Raji (cell line): Measurements from ENCODE around the gene CDC42EP5.
A peak's percentile ranks its signal among the peaks of the same experiment; 100 is the strongest.

Source experiments
- POLR2A ChIP-seq: IDR thresholded peaks from 2 replicates; pipeline ENCODE4 v1.6.1; 2011; ENCODE audit warnings: low read depth, low read length, control low read depth; ENCODE audit not compliant: insufficient read depth

CDC42EP5 gene

DNA sequence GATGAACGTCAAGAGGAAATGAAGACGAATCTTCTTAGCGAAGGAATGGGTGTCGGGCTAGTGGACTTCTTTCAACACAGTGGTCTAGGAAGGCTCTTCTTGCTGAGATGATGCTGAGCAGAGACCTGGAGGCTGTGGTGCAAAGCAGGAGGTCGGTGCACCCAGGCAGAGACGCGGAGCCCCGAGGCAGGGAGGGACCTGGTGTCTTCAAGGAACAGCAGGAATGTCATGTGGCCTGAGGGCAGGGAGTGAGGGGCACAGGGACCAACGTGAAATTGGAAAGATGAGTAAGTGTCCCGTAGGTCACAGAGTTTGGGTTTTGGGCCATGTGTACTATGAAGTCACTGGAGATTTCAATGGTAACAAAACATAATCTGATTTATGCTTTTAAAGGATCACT lies 11.4 kb upstream of the CDC42EP5 start:
- TF ChIP-seq POLR2A = no peak

DNA sequence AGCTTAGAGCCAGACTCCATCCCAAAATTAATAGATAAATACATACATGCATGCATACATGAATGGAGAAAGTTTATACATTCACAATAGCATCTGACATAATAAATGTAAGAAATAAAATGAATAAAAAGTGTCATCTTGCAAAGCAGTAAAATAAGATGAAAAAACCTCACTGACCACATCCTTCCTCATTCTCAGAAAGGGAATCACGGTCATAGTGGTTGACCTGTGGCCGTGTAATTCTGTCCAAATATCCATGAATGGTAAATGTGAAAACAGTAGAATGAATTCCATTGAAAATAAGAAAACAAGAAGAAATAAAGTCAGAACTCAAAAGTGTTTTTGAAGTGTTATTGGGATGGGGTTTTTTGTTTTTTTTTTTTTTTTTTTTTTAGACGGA lies 9.8 kb upstream of the CDC42EP5 start:
- no peak for TF ChIP-seq POLR2A

DNA sequence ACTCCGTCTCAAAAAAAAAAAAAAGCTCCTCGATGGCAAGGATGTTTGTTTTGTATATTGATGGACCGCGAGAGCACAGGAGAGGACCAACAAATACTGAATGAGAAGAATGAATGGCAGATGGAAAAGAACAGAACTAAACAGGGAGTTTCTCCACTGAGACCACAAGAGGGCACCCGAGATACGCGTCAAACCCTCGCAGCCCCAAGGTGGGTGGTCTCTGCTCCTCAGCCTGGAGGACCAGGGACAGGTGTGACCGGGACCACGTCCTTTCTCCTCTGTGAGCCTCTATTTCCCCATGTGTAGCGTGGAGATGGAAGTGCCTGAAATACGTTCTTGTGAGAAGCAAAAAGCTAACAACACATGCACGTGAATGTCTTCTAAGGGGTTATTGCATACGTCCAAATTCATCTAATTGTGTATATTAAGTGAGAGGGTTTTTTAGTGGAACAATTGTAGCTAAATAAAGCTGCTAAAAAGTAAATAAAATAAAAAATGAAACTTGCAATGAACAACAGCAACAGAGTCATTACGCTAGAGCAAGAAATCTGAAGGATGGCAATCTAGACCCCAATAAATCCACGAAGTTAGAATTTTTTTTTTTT lies 8.3 kb upstream of the CDC42EP5 start:
- TF ChIP-seq POLR2A = no peak

DNA sequence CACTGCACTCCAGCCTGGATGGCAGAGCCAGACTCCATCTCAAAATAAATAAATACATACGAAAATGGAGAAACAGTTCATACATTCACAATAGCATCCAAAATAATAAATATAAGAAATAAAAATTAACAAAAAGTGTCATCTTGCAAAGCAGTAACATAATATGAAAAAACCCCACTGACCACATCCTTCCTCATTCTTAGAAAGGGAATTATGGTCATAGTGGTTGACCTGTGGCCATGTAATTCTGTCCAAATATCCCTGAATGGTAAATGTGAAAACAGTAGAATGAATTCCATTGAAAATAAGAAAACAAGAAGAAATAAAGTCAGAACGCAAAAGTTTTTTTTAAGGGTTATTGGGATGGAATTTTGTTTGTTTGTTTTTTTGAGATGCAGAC lies 7.0 kb upstream of the CDC42EP5 start:
- TF ChIP-seq POLR2A = no peak

DNA sequence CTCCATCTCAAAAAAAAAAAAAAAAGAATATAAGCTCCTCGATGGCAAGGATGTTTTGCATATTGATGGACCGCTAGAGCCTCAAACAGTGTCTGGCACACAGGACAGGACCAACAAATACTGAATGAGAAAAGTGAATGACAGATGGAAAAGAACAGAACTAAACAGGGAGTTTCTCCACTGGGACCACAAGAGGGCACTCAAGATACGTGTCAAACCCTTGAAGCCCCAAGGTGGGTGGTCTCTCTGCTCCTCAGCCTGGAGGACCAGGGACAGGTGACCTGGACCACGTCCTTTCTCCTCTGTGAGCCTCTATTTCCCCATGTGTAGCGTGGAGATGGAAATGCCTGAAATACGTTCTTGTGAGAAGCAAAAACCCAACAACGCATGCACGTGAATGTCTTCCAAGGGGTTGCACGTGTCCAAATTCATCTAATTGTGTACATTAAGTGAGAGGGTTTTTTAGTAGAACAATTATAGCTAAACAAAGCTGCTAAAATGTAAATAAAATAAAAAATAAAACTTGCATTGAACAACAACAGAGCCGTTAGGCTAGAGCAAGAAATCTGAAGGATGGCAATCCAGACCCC lies 5.7 kb upstream of the CDC42EP5 start:
- TF ChIP-seq POLR2A = no peak

DNA sequence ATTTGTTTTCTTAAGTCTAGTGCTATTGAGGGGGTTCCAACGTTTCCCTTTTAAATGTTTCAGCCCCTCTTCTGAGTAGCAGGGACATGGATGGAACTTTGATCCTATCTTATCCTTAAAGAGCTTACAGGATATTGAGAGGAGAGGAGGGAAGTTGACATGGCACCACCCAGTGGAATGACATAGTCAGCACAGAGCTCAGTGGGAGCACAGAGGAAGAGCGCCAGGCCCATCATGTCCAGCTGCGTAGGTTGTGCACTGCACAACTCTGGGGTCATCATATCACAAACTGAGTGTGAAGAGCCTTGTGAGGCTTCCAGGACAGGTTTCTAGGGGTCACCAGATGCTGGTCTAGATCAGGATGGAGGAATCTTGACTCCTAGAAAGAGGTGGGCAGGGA lies 4.6 kb upstream of the CDC42EP5 start:
- TF ChIP-seq POLR2A = no peak

DNA sequence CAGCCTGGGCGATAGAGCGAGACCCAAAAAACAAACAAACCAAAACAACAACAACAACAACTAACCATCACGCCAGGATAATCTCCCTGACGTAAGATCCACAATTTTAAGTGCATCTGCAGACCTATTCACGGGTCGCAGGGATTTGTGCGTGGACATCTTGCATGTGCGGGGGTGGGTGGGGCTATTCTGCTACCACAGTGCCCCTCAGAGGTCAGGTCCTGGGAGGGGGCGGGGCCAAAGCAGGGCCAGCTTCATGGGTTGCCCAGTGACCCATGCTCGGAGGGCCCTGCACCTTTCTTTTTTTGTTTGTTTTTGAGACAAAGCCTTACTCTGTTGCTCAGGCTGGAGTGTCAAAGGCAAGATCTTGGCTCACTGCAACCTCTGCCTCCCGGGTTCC lies 2.6 kb upstream of the CDC42EP5 start:
- TF ChIP-seq POLR2A = no peak

DNA sequence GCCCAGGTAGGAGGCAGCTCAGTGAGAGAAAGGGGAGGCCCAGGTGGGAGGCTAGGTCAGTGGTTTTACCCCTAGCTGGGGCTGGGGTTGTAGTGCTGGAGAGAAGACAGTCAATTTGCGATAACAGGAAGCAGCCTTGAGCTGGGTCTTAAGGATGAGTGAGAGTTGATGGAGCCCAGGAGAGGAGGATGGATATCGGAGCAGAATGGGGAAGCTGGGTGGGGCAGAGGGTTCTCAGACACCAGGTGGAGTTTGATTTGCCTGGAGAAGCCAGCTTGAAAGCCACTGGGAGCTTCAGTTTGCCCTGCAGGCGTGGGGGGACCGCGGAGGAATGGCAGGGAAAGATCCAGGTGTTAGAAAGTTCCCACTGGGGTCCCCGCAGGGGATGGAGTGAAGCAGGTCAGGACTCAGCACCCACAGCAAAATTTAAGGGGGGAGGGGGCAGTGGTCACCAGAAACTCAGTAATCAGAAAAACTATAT lies 836 bp upstream of the CDC42EP5 start:
- no peak for TF ChIP-seq POLR2A

DNA sequence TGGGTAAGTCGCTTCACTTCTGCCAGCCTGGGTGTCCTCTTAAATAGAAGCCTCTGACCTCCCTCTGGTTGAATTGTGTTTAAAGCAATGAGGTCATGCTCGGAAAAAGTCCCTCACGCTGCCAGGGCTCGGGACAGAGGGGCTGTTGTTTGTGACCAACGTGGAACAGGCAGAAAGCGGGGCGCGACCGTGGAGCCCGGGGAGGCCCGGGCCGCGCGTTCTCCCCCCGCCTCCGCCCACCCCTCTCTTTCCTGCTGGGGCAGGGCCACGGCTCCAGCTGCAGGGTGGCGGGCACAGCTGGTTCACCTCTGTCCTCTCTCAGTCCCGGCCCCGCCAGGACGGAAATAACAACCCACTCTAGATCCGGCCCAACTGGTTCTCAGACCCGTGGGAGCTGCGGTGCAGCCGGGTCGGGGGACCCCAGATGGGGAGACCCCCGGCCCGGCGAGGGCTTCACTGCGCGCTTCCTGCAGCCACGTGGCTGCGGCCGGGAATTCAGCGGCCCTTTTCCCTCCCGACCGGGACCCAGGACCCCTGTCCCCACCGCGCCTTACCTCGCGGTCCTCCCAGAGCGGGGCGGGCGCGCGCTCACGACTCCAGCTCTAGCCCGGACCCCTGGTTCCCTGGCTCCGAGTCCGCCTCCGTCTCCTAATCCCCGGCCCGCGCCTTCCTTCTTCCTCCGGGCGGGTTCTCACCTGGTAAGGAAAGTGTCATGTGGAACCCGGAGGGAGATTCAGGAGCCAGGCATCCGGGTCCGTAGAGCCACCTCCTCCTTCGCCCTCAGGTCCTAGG lies 1.9 kb downstream of the CDC42EP5 start:
- TF ChIP-seq POLR2A = no peak

DNA sequence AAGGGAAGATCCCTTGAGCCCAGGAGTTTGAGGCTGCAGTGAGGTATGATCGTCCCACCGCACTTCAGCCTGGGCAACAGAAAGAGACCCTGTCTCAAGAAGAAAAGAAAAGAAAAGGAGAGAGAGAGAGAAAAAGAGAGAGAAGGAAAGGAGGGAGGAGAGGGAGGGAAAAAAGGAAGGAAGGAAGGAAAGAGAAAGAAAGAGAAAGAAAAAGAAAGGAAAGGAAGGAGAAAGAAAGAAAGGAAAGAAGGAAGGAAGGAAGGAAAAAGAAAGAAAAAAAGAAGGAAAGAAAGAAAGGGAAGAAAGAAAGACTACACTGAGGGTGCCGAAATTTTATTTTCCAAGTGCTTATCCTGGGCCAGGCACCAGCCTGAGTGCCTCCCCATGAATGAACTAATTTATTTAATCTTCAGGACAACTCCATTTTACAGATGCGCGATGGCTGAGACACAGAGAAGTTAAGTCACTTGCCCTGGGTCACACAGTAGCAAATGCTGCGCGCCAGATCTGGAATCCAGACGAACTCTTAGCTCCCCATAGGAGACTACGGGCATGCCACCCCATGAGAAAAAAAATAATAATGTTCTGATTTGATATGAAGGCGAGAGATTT lies 2.7 kb downstream of the CDC42EP5 start:
- TF ChIP-seq POLR2A = no peak

DNA sequence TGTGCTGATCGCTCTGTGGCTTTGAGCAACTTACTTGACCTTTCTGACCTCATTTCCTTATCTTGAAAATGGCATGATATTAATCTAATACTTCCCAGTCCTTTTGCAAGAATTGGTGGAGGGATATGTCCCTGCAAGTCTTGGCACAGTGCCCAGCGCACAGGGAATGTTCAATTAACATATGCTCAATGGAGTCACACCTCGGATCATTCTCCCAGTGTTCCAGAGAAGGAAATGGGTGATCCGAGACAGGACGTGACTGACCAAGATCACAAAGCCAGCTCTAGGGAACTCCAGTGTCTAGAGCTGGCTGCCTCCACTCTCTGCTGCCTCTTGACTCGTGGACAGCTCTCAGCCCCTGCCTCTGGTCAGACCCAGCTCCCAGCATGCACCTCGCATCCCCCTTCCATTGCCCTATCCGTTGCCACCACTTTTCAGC lies 3.6 kb downstream of the CDC42EP5 start:
- no peak for TF ChIP-seq POLR2A

DNA sequence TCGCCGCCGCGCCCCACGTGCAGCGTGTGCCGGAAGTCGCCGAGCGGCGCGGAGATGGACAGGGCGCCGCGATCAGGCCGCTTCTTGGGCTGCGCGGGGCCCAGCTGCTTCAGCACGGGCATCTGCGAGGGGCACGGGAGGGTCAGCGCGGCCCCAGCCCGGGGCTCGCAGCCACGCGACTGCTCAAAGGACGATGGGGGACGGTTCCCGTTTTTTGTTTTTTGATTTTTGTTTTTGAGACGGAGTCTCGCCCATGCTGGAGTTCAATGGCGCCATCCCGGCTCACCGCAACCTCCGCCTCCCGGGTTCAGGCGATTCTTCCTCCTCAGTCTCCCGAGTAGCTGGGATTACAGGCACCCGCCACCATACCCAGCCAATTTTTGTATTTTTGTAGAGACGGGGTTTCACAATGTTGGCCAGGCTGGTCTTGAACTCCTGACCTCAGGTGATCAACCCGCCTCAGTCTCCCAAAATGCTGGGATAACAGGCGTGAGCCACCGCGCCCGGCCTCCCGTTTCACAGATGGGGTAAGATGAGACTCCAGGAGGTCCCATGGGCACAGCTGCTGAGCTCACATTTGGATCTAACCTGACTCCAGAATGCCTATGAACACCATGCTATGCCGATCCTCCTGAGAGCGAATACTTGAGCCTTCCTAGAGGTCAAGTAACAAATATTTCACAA lies 7.5 kb downstream of the CDC42EP5 start:
- TF ChIP-seq POLR2A = no peak

DNA sequence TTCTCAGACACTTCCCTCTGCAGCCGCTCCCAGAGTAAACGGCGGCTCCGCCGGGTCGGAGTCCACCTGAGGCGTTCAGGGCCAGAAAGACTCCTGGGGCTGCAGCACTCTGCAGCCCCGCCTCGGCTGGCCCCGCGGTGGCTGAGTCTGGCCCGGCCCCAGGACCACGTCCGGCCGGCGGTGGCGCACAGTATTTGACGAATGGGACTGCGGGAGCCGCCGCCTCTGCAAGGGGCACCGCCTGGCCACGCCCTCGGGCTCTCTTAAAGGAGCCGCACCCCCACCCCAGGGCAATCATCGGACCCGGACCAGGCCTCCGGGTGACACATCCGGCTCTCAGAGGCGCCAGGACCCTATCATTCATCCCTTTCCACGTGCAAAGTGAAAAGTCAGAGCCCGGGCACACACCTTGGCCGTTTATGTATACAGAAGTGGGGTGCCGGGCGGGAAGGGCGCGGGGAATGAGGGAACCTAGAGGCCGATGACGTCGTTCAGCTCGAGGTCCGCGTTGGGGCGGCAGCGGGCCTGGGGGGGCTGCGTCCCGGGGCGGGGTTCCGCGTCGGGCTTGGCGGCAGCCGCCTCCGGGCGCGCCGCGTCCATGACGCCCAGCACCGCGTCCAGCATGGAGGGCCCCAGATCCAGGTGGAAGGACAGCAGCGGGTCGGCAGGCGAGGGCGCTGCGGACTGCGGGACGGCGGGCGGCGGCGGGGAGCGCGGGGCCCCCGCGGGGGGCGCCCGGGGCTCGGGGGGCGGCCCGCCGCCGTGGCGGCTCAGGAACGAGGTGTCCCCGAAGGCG lies 8.3 kb downstream of the CDC42EP5 start:
- TF ChIP-seq POLR2A = peak; percentile 48; the same call in 1 of the 2 replicates

DNA sequence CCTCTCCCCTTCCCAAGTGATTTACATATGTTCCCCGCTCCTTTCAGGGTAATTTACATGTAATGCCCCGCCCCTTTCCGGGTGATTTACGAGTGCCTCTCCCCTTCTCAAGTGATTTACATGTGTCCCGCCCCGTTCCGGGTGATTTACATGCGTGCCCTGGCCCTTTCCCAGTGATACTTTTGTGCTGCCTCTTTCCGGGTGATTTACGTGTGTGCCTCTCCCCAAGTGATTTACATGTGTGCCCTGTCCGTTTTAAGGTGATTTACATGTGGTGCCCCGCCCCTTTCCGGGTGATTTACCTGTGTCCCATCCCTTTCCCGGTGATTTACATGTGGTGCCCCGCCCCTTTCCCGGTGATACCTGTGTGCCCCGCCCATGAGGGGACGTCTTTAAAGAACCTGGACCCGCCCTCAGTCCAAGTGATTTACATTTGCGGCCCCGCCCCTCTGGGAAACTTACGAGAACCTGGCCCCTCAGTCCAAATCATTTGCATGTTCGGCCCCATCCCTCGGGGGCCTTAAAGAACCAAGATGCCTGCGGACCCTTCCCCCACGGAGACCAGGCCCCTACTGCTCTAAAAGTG lies 9.0 kb downstream of the CDC42EP5 start:
- TF ChIP-seq POLR2A = no peak
